HG02588 (cell line): ENCODE data around the gene SLC43A3.

ENCODE experiments used
- ATAC-seq: cut with Tn5 transposase; IDR thresholded peaks from one replicate; pipeline ENCODE4 v1.9.1; 2021; ENCODE audit warnings: mild to moderate bottlenecking, moderate library complexity; ENCODE audit not compliant: unreplicated experiment

Gene SLC43A3

GRCh38 chr11:57430952-57431351 lies 4.0 kb upstream of the SLC43A3 start:
- no peak for ATAC-seq

DNA sequence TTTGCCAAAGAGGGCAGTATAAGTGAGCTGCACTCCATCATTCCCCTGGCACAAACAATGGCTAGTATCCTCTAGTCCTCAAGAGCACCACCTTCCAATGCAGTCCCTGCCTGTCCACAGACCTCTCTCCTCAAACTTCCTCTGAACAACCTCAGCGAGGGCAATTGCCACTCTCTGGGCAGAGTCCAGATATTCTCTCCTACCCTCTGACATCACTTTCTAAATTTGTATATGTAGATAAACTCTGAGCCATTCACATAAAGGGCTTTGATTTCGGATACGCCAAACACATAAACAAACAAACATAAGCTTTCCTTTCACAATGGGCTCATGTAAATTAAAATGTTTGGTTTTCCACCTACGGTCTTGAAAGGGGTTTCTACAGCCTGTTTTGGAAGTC lies 3.0 kb upstream of the SLC43A3 start:
- no peak for ATAC-seq

DNA sequence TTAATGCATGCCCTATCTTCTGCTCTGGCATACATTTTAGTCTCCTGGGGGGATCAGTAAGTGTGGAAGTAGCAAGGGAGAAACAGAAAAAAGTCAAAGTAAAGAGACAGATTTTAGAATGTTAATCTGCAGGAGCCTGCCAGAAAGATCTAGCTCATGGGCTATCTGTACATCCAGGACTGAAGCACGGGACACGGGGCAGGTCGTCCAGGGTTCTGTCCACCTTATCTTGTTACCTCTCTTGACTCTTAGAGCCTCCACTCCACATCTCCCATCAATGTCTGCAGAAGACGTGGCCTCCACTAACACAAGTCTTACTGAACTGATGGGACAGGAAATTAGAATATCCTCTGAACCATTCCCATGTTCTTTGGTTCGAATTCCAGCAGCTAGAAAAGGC lies 1.7 kb upstream of the SLC43A3 start:
- no peak for ATAC-seq

- no peak for ATAC-seq
These were observed 784 bp upstream of the SLC43A3 start for GRCh38 chr11:57427727-57428082.

GRCh38 chr11:57426439-57426928 lies 437 bp downstream of the SLC43A3 start:
- ATAC-seq = no peak

DNA sequence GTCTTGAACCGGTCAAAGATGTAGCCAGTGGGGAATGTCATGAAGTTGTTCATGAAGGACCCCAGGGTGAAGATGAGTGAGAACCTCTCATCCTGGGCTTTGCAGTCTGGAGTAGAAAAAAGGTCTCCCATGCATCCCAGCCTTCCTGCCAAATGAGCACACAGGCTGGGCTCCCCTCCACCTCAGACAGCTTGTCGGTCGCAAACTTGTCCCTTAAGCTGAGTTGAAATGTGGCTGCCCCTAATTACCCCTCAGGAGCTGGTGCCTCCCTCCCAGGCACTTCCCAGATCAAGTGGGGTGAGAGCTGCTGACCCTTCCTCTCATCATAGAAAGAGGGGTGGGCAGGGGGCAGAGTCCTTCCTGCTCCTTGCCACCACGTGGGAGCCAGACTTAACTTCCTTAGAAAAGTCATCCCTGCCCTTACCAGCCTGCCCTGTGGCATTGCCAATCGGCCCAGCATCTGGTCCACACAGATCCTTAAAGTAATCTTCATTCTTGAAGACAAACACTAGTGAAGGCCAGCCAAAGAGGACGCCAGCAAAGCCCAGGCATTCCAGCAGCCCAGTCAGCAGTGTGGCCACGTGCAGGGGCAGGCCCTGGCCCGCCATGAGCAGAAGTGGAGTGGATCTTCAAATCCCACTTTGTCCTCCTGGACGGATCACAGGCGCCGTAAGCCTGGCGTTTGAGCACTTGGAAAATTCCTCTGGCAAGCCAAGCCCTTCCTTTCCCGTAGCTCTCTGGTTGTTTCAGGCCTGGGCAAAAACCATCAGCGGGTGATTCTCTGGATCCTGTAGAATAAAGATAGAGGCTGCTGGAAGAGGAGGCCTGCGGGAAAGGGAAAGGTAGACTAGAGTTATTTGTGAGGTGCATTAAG lies 1.1 kb downstream of the SLC43A3 start:
- ATAC-seq = no peak

GRCh38 chr11:57424792-57425564 lies 1.9 kb downstream of the SLC43A3 start:
- ATAC-seq = peak; percentile 90

- ATAC-seq = no peak
These were observed 2.7 kb downstream of the SLC43A3 start for GRCh38 chr11:57424137-57424791.

DNA sequence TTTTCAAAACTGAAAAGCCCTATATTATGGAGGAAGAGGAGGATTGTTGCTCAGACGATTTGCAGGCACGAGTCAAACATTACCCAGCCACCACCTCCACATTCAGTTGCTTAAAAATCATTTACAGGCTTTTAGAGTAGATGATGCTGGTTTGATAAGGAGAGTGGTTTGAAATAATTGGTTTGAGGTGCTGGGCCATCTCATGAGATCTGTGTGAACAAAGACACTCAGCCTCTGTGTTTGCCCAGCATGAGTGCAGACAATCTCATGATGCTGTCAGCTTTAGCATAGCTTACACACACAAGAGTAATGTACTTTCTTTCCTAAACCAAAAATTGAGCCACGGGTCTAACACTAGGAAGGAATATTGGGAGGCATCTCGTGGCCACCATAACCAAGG lies 4.3 kb downstream of the SLC43A3 start:
- no peak for ATAC-seq

DNA sequence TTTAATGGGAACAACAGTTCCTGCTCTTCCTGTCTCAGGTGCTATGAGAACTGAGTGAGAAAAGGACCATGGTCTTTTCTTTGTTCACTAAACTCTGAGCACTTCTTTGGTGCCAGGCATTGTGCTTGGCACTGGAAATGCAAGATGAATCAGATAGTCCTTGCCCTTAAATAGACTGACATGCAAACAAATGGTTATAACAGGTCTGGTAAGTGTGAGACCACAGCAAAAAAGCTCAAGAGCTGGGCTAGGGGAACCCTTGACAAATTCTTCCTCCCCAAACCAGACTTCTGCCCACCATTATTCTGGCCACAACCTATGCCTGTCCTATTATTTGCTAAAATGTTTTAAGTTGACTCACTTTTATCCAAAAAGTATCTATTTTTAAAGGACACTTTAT lies 5.1 kb downstream of the SLC43A3 start:
- no peak for ATAC-seq

- no peak for ATAC-seq
These were observed 5.9 kb downstream of the SLC43A3 start for GRCh38 chr11:57421066-57421465.

DNA sequence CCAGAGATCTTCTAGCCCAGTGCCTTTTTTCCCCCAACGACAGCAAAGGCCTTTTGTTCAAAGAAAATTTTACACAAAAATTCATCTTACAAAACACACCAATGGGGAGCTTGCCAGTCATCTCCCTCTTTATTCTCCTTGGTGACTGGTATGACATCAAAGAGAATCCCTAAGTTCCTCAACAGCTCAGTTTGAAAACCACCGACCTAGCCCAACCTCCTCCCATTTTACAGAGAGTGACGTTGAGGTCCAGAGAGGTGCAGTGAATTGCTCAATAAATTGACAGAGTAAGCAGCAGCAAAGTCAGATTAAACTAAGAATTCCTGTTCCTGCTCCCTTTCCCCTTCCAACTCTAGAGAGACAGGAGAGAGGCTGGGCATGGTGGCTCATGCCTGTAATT lies 7.8 kb downstream of the SLC43A3 start:
- no peak for ATAC-seq

DNA sequence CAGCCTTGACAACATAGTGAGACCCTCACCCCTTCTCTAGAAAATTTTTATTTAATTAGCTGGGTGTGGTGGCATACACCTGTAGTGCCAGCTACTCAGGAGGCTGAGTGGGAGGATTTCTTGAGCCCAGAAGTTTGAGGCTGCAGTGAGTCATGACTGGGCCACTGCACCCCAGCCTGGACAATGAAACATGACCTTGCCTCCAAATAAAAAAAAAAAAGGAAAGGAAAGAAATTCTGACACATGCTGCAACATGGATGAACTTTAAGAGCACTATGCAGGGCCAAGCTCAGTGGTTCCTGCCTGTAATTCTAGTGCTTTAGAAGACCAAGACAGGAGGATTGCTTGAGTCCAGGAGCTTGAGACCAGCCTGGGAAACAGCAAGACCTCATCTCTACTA lies 8.8 kb downstream of the SLC43A3 start:
- ATAC-seq = no peak

DNA sequence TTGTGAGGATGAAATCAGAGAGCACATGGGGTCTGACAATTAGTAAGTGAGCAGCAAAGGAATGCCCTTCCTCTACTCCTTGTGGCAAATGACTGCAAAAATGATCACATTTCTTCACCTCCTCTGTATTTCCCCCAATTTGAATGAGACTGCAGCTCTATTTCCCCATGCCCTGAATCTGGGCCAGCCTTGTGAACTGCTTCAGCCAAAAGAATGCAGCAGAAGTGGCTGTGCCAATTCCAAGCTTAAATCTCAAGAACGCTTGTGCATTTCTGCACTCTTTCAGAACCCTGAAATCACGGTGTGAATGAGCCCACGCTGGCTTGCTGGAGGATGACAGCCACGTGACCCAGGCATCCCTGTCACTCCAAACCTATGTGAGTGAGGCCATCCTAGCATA lies 9.9 kb downstream of the SLC43A3 start:
- no peak for ATAC-seq

GRCh38 chr11:57416436-57416835 lies 10.5 kb downstream of the SLC43A3 start:
- no peak for ATAC-seq

DNA sequence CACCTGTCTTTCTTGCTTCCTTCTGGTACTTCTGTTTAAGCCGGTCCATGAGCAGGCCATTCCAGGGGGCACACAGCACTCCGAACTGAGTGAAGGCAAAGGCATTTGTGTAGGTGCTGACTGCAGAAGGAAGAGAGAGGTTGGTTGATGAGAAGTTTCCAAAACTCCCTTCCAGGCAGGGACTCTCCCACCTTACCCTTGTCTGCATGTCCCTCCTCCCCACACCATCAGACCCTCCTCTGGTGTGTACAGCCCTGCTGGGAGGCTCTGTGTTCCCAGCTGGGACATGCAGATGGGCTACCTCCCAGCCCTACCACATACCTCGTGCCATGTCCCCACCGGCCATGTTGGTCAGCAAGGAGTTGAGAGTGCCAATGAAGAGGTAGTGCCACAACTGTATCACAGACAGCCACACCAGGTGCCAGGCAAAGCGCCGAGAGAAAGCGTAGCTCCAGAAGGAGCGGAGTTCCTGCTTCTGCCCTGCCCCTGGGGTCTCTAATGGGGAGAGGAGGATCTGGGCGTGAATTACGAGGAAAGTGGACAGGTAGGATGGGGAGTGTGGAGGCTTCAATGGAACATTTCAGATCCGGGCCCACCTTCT lies 12.2 kb downstream of the SLC43A3 start:
- ATAC-seq = no peak

DNA sequence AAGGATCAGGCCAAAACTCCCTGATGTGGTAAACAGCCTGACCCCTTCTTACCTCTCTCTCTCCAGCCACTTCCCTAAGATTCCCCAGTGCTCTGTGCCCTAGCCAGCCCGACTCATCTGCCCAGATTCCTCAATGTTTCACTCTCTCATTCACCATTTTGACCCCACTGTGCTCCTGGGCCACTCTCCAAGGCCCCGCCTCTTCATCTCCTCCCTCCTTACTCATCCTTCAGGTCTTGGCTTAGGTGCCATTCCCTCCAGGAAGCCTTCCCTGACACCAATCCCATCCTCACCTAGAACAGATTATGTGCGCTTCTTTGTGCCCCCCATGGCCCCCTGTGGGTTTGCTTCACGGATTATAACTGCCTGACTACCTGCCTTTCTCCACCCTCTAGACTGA lies 13.2 kb downstream of the SLC43A3 start:
- ATAC-seq = no peak

GRCh38 chr11:57410287-57410686 lies 16.6 kb downstream of the SLC43A3 start:
- no peak for ATAC-seq

DNA sequence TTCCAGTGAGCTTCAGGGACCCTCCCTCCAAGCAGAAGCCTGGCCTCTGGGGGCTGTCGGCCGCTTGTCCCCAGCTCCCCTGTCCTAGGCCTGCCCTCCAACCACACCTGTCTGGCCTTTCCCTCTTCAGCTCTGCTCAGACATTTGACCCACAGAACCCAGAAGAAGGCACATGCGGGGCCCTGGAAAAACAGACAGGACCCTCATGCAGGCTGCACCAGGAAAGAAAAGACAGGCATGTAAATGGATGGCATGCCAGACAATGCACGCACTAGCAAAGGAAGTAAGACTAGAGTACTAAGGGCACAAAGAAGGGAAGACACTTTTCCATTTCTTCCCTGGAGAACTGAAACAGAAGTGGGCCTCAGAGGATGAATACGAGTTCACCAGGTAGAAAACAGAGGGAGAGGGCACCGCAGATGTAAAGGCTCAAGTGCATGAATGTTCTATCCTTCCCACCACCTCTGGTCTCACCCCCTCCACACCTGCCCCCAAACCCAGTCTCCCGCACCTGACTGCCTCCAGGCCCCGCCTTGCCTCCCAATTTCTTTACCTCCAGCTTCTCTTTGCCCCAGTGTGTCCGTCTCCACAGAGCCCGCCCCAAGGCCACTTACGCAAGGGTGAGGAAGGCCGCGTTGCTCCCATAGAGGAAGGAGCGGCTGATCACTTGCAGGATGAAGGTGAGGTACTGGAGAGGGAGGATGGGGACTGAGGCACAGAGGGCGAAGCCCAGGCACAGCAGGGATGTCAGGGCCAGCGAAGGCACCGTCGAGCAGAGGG lies 17.4 kb downstream of the SLC43A3 start:
- ATAC-seq = no peak

GRCh38 chr11:57408771-57409170 lies 18.1 kb downstream of the SLC43A3 start:
- ATAC-seq = no peak
